ENCODE results near the gene MKS1.

Gene MKS1

GRCh38 chr17:58263773-58264172, 44.7 kb upstream of the MKS1 start:
- H3K4me3 ChIP-seq (ENCODE audit: low read depth, low read length): no peak overlapping the region
- no peak for TF ChIP-seq CTCF (IDR thresholded peaks at IDR 0.05; ENCODE audit: borderline replicate concordance, insufficient read depth, low read depth, low read length)

- TF ChIP-seq CTCF (IDR thresholded peaks at IDR 0.05; ENCODE audit: borderline replicate concordance, insufficient read depth, low read depth, low read length): no peak
- H3K4me3 ChIP-seq (ENCODE audit: low read depth, low read length): no peak overlapping the region
These were observed 43.1 kb upstream of the MKS1 start for GRCh38 chr17:58262149-58262548.

- TF ChIP-seq CTCF (IDR thresholded peaks at IDR 0.05; ENCODE audit: borderline replicate concordance, insufficient read depth, low read depth, low read length): 0 out of 2 replicates have a peak, but pooled peaks have one; percentile 30
- no peak overlapping the region for H3K4me3 ChIP-seq (ENCODE audit: low read depth, low read length)
These were observed 35.7 kb upstream of the MKS1 start for GRCh38 chr17:58254803-58255202.

- TF ChIP-seq CTCF (IDR thresholded peaks at IDR 0.05; ENCODE audit: borderline replicate concordance, insufficient read depth, low read depth, low read length): no peak
- H3K4me3 ChIP-seq (ENCODE audit: low read depth, low read length): no peak overlapping the region
These were observed 34.0 kb upstream of the MKS1 start for GRCh38 chr17:58253082-58253481.

- no peak for TF ChIP-seq CTCF (IDR thresholded peaks at IDR 0.05; ENCODE audit: borderline replicate concordance, insufficient read depth, low read depth, low read length)
- H3K4me3 ChIP-seq (ENCODE audit: low read depth, low read length): no peak overlapping the region
These were observed 33.1 kb upstream of the MKS1 start for GRCh38 chr17:58252141-58252540.

- TF ChIP-seq CTCF (IDR thresholded peaks at IDR 0.05; ENCODE audit: borderline replicate concordance, insufficient read depth, low read depth, low read length): no peak
- no peak overlapping the region for H3K4me3 ChIP-seq (ENCODE audit: low read depth, low read length)
These were observed 31.4 kb upstream of the MKS1 start for GRCh38 chr17:58250344-58251011.
